ENCODE measurements around the gene RGS19. TPM values are rescaled to one million over a fixed set of nuclear protein-coding genes. Genes with fewer than 3 reads are reported as not detected.

RGS19 gene
- total and polyA plus RNA-seq, 4 donors: 4.9 to 12.9 (median 6.3) TPM

DNA sequence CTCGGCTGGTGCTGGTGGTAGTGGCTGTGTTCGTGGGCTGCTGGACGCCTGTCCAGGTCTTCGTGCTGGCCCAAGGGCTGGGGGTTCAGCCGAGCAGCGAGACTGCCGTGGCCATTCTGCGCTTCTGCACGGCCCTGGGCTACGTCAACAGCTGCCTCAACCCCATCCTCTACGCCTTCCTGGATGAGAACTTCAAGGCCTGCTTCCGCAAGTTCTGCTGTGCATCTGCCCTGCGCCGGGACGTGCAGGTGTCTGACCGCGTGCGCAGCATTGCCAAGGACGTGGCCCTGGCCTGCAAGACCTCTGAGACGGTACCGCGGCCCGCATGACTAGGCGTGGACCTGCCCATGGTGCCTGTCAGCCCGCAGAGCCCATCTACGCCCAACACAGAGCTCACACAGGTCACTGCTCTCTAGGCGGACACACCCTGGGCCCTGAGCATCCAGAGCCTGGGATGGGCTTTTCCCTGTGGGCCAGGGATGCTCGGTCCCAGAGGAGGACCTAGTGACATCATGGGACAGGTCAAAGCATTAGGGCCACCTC lies 19.2 kb upstream of the RGS19 start:
- peaks cover 0 to 6% (median 3%) of the 10 kb centered on the region in 4 donors for H3K4me1 ChIP-seq (ENCODE audit: control insufficient read depth in 4 of 4, insufficient read depth in 4 of 4, low read length in 3 of 4)
- no peak overlapping the region for H3K9ac ChIP-seq (ENCODE audit: low read depth in 1 of 2, low read length in 2 of 2)
- no peaks in the 10 kb centered on the region for H3K36me3 ChIP-seq (ENCODE audit: control insufficient read depth in 4 of 4, insufficient read depth in 3 of 4, low read depth in 1 of 4, low read length in 3 of 4)
- DNase-seq (ENCODE audit: low spot score): no peak
- H3K27me3 ChIP-seq (ENCODE audit: control insufficient read depth in 4 of 4, insufficient read depth in 4 of 4, low read length in 3 of 4): peaks cover 0 to 5% (median 0%) of the 10 kb centered on the region in 4 donors
- no peak overlapping the region for H3K27ac ChIP-seq (ENCODE audit: low read depth in 1 of 2, low read length in 2 of 2)
- TF ChIP-seq SP1 (IDR thresholded peaks at IDR 0.05) (no peak), RAD21 (IDR thresholded peaks at IDR 0.05) (no peak), YY1 (IDR thresholded peaks at IDR 0.05) (no peak), FOXA1 (IDR thresholded peaks at IDR 0.05) (no peak), RXRA (IDR thresholded peaks at IDR 0.05) (no peak), EGR1 (IDR thresholded peaks at IDR 0.05; ENCODE audit: low read depth in 2 of 2) (no peak), TAF1 (conservative IDR thresholded peaks at IDR 0.05) (no peak), FOXA2 (IDR thresholded peaks at IDR 0.05) (no peak), JUND (IDR thresholded peaks at IDR 0.05) (no peak), HNF4A (conservative IDR thresholded peaks at IDR 0.05) (no peak)
- TF ChIP-seq, protein P1, sequence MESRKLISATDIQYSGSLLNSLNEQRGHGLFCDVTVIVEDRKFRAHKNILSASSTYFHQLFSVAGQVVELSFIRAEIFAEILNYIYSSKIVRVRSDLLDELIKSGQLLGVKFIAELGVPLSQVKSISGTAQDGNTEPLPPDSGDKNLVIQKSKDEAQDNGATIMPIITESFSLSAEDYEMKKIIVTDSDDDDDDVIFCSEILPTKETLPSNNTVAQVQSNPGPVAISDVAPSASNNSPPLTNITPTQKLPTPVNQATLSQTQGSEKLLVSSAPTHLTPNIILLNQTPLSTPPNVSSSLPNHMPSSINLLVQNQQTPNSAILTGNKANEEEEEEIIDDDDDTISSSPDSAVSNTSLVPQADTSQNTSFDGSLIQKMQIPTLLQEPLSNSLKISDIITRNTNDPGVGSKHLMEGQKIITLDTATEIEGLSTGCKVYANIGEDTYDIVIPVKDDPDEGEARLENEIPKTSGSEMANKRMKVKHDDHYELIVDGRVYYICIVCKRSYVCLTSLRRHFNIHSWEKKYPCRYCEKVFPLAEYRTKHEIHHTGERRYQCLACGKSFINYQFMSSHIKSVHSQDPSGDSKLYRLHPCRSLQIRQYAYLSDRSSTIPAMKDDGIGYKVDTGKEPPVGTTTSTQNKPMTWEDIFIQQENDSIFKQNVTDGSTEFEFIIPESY (IDR thresholded peaks at IDR 0.05): no peak
- TF ChIP-seq, protein P2, sequence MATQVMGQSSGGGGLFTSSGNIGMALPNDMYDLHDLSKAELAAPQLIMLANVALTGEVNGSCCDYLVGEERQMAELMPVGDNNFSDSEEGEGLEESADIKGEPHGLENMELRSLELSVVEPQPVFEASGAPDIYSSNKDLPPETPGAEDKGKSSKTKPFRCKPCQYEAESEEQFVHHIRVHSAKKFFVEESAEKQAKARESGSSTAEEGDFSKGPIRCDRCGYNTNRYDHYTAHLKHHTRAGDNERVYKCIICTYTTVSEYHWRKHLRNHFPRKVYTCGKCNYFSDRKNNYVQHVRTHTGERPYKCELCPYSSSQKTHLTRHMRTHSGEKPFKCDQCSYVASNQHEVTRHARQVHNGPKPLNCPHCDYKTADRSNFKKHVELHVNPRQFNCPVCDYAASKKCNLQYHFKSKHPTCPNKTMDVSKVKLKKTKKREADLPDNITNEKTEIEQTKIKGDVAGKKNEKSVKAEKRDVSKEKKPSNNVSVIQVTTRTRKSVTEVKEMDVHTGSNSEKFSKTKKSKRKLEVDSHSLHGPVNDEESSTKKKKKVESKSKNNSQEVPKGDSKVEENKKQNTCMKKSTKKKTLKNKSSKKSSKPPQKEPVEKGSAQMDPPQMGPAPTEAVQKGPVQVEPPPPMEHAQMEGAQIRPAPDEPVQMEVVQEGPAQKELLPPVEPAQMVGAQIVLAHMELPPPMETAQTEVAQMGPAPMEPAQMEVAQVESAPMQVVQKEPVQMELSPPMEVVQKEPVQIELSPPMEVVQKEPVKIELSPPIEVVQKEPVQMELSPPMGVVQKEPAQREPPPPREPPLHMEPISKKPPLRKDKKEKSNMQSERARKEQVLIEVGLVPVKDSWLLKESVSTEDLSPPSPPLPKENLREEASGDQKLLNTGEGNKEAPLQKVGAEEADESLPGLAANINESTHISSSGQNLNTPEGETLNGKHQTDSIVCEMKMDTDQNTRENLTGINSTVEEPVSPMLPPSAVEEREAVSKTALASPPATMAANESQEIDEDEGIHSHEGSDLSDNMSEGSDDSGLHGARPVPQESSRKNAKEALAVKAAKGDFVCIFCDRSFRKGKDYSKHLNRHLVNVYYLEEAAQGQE (IDR thresholded peaks at IDR 0.05): no peak
- no peak overlapping the region for H3K4me3 ChIP-seq (ENCODE audit: low read depth in 1 of 3, low read length in 3 of 3)
- 95% methylated on average over 28 of the region's 28 CpGs for WGBS
- H3K9me3 ChIP-seq (ENCODE audit: control insufficient read depth in 4 of 4, low read length in 3 of 4): no peaks in the 10 kb centered on the region

DNA sequence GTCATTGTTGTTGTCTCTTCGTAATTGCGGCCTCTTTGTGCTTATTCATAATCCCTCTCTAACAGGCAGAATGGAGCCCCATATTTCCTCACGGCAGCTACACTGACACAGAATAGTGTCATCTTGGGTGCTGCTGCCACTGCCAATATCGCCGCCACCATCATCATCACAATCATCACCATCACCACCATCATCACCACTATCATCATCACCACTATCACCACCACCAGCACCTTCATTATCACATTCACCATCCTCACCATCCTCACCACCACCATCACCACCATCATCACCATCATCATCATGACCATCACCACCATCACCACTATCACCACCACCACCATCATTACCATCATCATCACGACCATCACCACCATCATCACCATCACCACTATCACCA lies 17.2 kb upstream of the RGS19 start:
- Histone ChIP-seq H3K27me3 (ENCODE audit: control insufficient read depth in 4 of 4, insufficient read depth in 4 of 4, low read length in 3 of 4) (peaks cover 0 to 5% (median 0%) of the 10 kb centered on the region in 4 donors), H3K4me3 (ENCODE audit: low read depth in 1 of 3, low read length in 3 of 3) (no peak overlapping the region), H3K27ac (ENCODE audit: low read depth in 1 of 2, low read length in 2 of 2) (no peak overlapping the region), H3K9me3 (ENCODE audit: control insufficient read depth in 4 of 4, low read length in 3 of 4) (no peaks in the 10 kb centered on the region), H3K36me3 (ENCODE audit: control insufficient read depth in 4 of 4, insufficient read depth in 3 of 4, low read depth in 1 of 4, low read length in 3 of 4) (no peaks in the 10 kb centered on the region), H3K4me1 (ENCODE audit: control insufficient read depth in 4 of 4, insufficient read depth in 4 of 4, low read length in 3 of 4) (no peaks in the 10 kb centered on the region), H3K9ac (ENCODE audit: low read depth in 1 of 2, low read length in 2 of 2) (no peak overlapping the region)
- 94% methylated on average over 6 of the region's 6 CpGs for WGBS
- no peak for DNase-seq (ENCODE audit: low spot score)
- TF ChIP-seq JUND (IDR thresholded peaks at IDR 0.05) (no peak), YY1 (IDR thresholded peaks at IDR 0.05) (no peak), NR2F2 (IDR thresholded peaks at IDR 0.05) (no peak), FOXA1 (IDR thresholded peaks at IDR 0.05) (no peak), GABPA (IDR thresholded peaks at IDR 0.05 in 1 of 2, conservative IDR thresholded peaks at IDR 0.05 in 1 of 2) (no peak), HNF4A (conservative IDR thresholded peaks at IDR 0.05) (no peak), RAD21 (IDR thresholded peaks at IDR 0.05) (no peak), EGR1 (IDR thresholded peaks at IDR 0.05; ENCODE audit: low read depth in 2 of 2) (no peak), TAF1 (conservative IDR thresholded peaks at IDR 0.05) (no peak), FOXA2 (IDR thresholded peaks at IDR 0.05) (no peak), SP1 (IDR thresholded peaks at IDR 0.05) (no peak), RXRA (IDR thresholded peaks at IDR 0.05) (no peak)
- TF ChIP-seq, protein P2 (IDR thresholded peaks at IDR 0.05): no peak
- TF ChIP-seq, protein P3, sequence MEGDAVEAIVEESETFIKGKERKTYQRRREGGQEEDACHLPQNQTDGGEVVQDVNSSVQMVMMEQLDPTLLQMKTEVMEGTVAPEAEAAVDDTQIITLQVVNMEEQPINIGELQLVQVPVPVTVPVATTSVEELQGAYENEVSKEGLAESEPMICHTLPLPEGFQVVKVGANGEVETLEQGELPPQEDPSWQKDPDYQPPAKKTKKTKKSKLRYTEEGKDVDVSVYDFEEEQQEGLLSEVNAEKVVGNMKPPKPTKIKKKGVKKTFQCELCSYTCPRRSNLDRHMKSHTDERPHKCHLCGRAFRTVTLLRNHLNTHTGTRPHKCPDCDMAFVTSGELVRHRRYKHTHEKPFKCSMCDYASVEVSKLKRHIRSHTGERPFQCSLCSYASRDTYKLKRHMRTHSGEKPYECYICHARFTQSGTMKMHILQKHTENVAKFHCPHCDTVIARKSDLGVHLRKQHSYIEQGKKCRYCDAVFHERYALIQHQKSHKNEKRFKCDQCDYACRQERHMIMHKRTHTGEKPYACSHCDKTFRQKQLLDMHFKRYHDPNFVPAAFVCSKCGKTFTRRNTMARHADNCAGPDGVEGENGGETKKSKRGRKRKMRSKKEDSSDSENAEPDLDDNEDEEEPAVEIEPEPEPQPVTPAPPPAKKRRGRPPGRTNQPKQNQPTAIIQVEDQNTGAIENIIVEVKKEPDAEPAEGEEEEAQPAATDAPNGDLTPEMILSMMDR (IDR thresholded peaks at IDR 0.05; ENCODE audit: low read depth, low read length, missing input control): no peak
- TF ChIP-seq, protein P1 (IDR thresholded peaks at IDR 0.05): no peak
- TF ChIP-seq, protein P4, sequence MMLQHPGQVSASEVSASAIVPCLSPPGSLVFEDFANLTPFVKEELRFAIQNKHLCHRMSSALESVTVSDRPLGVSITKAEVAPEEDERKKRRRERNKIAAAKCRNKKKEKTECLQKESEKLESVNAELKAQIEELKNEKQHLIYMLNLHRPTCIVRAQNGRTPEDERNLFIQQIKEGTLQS (IDR thresholded peaks at IDR 0.05): no peak
- TF ChIP-seq, protein P5, sequence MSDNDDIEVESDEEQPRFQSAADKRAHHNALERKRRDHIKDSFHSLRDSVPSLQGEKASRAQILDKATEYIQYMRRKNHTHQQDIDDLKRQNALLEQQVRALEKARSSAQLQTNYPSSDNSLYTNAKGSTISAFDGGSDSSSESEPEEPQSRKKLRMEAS (IDR thresholded peaks at IDR 0.05): no peak

Measured in liver (tissue), 9 donors.